HG03196 (cell line): Measurements from ENCODE around the gene IQGAP1.
"Not testable (repeated sequence)": the region's sequence is repeated elsewhere in the genome, so short reads cannot be mapped to it uniquely, and the experiment has no call there.

Experiments
- ATAC-seq: cut with Tn5 transposase; IDR thresholded peaks from one replicate; pipeline ENCODE4 v1.9.1; 2021; ENCODE audit not compliant: unreplicated experiment

IQGAP1 gene

GRCh38 chr15:90387534-90388461 is at the start of gene IQGAP1:
IQGAP1 (plus strand) TSS chr15:90388242; CDS start chr15:90388342, 100 bp downstream.
- peak; percentile 95 for ATAC-seq

GRCh38 chr15:90338532-90338931 is 49.5 kb upstream of the IQGAP1 start:
- ATAC-seq: no peak

GRCh38 chr15:90340345-90340744 is 47.7 kb upstream of the IQGAP1 start:
- ATAC-seq: no peak

GRCh38 chr15:90343302-90343790 is 44.7 kb upstream of the IQGAP1 start:
- ATAC-seq: no peak

- no peak for ATAC-seq
Measured at GRCh38 chr15:90344662-90345061, 43.4 kb upstream of the IQGAP1 start.

- ATAC-seq: no peak
Measured at GRCh38 chr15:90345857-90346256, 42.2 kb upstream of the IQGAP1 start.

GRCh38 chr15:90347431-90348065 is 40.5 kb upstream of the IQGAP1 start:
- ATAC-seq: not testable (repeated sequence)

- no peak for ATAC-seq
Measured at GRCh38 chr15:90348456-90348855, 39.6 kb upstream of the IQGAP1 start.

GRCh38 chr15:90349072-90349471 is 39.0 kb upstream of the IQGAP1 start:
- ATAC-seq: no peak

GRCh38 chr15:90349821-90350220 is 38.2 kb upstream of the IQGAP1 start:
- ATAC-seq: no peak

GRCh38 chr15:90351479-90352106 is 36.4 kb upstream of the IQGAP1 start:
- ATAC-seq: peak; percentile 6

- ATAC-seq: peak; percentile 98
Measured at GRCh38 chr15:90352107-90352893, 35.7 kb upstream of the IQGAP1 start, which contains the start of gene ZNF774. ZNF774 (plus strand) TSS chr15:90352284; CDS start chr15:90354661, 2,377 bp downstream.

- ATAC-seq: no peak
Measured at GRCh38 chr15:90354986-90355385, 33.1 kb upstream of the IQGAP1 start.

GRCh38 chr15:90358124-90359033 is 29.7 kb upstream of the IQGAP1 start:
- ATAC-seq: no peak

- no peak for ATAC-seq
Measured at GRCh38 chr15:90360746-90361145, 27.3 kb upstream of the IQGAP1 start.

GRCh38 chr15:90362936-90363212 is 25.2 kb upstream of the IQGAP1 start:
- no peak for ATAC-seq

- ATAC-seq: no peak
Measured at GRCh38 chr15:90364251-90364650, 23.8 kb upstream of the IQGAP1 start.

- no peak for ATAC-seq
Measured at GRCh38 chr15:90365414-90366055, 22.5 kb upstream of the IQGAP1 start.

GRCh38 chr15:90367576-90367975 is 20.5 kb upstream of the IQGAP1 start:
- no peak for ATAC-seq
